Measurements from ENCODE around the gene NPR3. TPM values are rescaled to one million over a fixed set of nuclear protein-coding genes. Genes with fewer than 3 reads are reported as not detected.

The NPR3 gene
- polyA plus RNA-seq, 1 of the 3 experiments (the other 2 are of a cell fraction) = 35.8 TPM

DNA sequence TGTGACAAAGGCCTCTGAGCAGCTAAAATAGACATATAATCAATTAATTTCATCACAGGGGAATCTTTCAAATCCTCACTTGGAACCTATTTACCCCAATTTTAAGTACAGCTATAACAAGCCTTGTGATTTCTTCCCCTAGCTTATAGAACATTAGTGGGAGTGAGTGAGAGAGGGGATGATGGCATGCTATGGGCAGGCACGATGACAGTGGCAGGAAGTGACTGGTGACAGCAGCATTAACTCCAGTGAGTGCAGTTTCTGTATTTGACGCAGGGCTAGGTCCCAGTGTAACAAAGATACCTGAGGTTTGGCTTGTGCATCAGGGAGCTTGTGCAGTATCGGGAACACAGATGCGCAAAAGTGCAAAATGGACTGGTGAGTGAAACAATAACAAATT is 54.1 kb downstream of the NPR3 start:
- DNase-seq = no peak
- Histone ChIP-seq H3K9ac (no peak overlapping the region), H3K4me2 (no peak overlapping the region), H3K4me3 (ENCODE audit: low read depth in 2 of 2, low read length in 1 of 2) (no peak overlapping the region), H3K9me3 (no peaks in the 10 kb centered on the region), H3K4me1 (ENCODE audit: control insufficient read depth in 1 of 2, insufficient read depth in 2 of 2, low read depth in 1 of 2, low read length in 1 of 2) (peaks cover 0 to 19% of the 10 kb centered on the region in 2 experiments; a peak in 2 of 4 replicates), H3K36me3 (replicated peaks in 1 of 2; ENCODE audit: control insufficient read depth in 1 of 2, insufficient read depth in 2 of 2, low read length in 1 of 2) (peaks cover 0 to 66% of the 10 kb centered on the region in 2 experiments), H4K20me1 (ENCODE audit: insufficient read depth) (peaks cover 13% of the 10 kb centered on the region), H3K27ac (ENCODE audit: low read depth in 2 of 2, low read length in 1 of 2) (peak overlapping the region in 1 of 2 experiments; percentile 87; a peak in 1 of 4 replicates), H3K79me2 (ENCODE audit: insufficient read depth) (peaks cover 92% of the 10 kb centered on the region), H3K27me3 (ENCODE audit: insufficient read depth) (no peaks in the 10 kb centered on the region), H2AFZ (ENCODE audit: low read depth) (no peak overlapping the region), H3K9me2 (no peaks in the 10 kb centered on the region), H3F3A (replicated peaks; ENCODE audit: insufficient read depth) (peaks cover 31% of the 10 kb centered on the region)
- no peak for TF ChIP-seq EP300 (IDR thresholded peaks at IDR 0.05; ENCODE audit: borderline replicate concordance in 1 of 2, low read depth in 1 of 2, low read length in 1 of 2)
- ChIA-PET POLR2A (no interaction called here), CTCF (no interaction called here)
- 63% methylated on average over 4 of the region's 4 CpGs for WGBS (ENCODE audit: low lambda C conversion rate)

DNA sequence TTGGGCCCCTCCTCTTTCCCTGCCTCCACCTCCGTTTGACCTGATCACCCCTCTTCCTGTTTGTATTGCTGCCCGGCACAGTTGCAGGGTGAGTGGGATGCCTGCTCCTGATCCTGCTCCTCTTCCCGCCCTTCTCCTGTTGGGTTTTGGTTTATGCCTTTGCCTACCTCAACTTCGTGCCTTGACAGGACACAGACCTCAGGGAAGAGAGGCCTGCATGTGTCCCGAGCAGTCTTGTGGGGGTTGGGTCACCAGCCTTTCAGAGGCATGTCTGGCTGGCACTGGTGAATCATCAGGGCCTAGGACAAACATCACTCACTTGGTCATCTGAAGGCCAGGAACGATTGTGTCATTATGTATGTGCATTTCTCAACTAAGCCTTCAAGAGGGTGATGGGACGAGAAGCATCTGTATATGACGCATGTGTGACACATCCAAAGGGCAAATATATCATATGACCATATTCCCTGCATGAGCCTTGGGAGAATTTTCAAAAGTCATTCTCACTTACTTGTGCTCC is 56.9 kb downstream of the NPR3 start:
- Histone ChIP-seq H3K4me2 (peak overlapping the region; percentile 54), H3K9ac (peak overlapping the region; percentile 18; the same call in 1 of the 2 replicates), H3K36me3 (replicated peaks in 1 of 2; ENCODE audit: control insufficient read depth in 1 of 2, insufficient read depth in 2 of 2, low read length in 1 of 2) (peaks cover 0 to 70% of the 10 kb centered on the region in 2 experiments), H3K27me3 (ENCODE audit: insufficient read depth) (no peaks in the 10 kb centered on the region), H2AFZ (ENCODE audit: low read depth) (no peak overlapping the region; the same call in 1 of the 2 replicates), H3K4me1 (ENCODE audit: control insufficient read depth in 1 of 2, insufficient read depth in 2 of 2, low read depth in 1 of 2, low read length in 1 of 2) (peaks cover 0 to 11% of the 10 kb centered on the region in 2 experiments; a peak in 1 of 4 replicates), H3F3A (replicated peaks; ENCODE audit: insufficient read depth) (peaks cover 20% of the 10 kb centered on the region), H3K79me2 (ENCODE audit: insufficient read depth) (peaks cover 92% of the 10 kb centered on the region), H3K4me3 (ENCODE audit: low read depth in 2 of 2, low read length in 1 of 2) (no peak overlapping the region), H3K9me2 (no peaks in the 10 kb centered on the region), H4K20me1 (ENCODE audit: insufficient read depth) (peaks cover 10% of the 10 kb centered on the region), H3K27ac (ENCODE audit: low read depth in 2 of 2, low read length in 1 of 2) (peak overlapping the region in 1 of 2 experiments; percentile 87; a peak in 2 of 4 replicates), H3K9me3 (no peaks in the 10 kb centered on the region)
- 14% methylated on average over 8 of the region's 8 CpGs for WGBS (ENCODE audit: low lambda C conversion rate)
- ChIA-PET POLR2A (no interaction called here), CTCF (no interaction called here)
- DNase-seq = no peak
- TF ChIP-seq MEF2A (IDR thresholded peaks at IDR 0.05; ENCODE audit: borderline replicate concordance, low read depth) (no peak), TCF12 (IDR thresholded peaks at IDR 0.05) (peak; percentile 73), FOXM1 (IDR thresholded peaks at IDR 0.05; ENCODE audit: low read depth) (no peak), JUND (IDR thresholded peaks at IDR 0.05) (peak; percentile 68), EP300 (IDR thresholded peaks at IDR 0.05; ENCODE audit: borderline replicate concordance in 1 of 2, low read depth in 1 of 2, low read length in 1 of 2) (peak in 1 of 2 experiments; percentile 57; a peak in 1 of 4 replicates), RAD21 (IDR thresholded peaks at IDR 0.05; ENCODE audit: low read length) (no peak), SIN3A (IDR thresholded peaks at IDR 0.05; ENCODE audit: borderline replicate concordance, low read depth, low read length) (no peak), NFIC (IDR thresholded peaks at IDR 0.05; ENCODE audit: borderline replicate concordance) (no peak), RXRA (IDR thresholded peaks at IDR 0.05; ENCODE audit: borderline replicate concordance, low read depth) (peak; percentile 73; the same call in 1 of the 2 replicates), GABPA (IDR thresholded peaks at IDR 0.05; ENCODE audit: low read depth) (no peak), POLR2AphosphoS5 (IDR thresholded peaks at IDR 0.05; ENCODE audit: low read depth, low read length) (no peak), GATA2 (CRISPR knock-in tag; IDR thresholded peaks at IDR 0.05) (no peak), SMC3 (IDR thresholded peaks at IDR 0.05; ENCODE audit: low read depth, low read length) (no peak), TEAD4 (IDR thresholded peaks at IDR 0.05; ENCODE audit: borderline replicate concordance, insufficient read depth) (no peak), FOSL2 (IDR thresholded peaks at IDR 0.05; ENCODE audit: borderline replicate concordance, low read depth) (peak; percentile 82; the same call in 1 of the 2 replicates), CHD2 (IDR thresholded peaks at IDR 0.05; ENCODE audit: low read length, partially characterized antibody) (no peak), YY1 (IDR thresholded peaks at IDR 0.05; ENCODE audit: low read depth) (no peak)
- TF ChIP-seq, protein P1, sequence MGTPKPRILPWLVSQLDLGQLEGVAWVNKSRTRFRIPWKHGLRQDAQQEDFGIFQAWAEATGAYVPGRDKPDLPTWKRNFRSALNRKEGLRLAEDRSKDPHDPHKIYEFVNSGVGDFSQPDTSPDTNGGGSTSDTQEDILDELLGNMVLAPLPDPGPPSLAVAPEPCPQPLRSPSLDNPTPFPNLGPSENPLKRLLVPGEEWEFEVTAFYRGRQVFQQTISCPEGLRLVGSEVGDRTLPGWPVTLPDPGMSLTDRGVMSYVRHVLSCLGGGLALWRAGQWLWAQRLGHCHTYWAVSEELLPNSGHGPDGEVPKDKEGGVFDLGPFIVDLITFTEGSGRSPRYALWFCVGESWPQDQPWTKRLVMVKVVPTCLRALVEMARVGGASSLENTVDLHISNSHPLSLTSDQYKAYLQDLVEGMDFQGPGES (IDR thresholded peaks at IDR 0.05; ENCODE audit: low read depth, low read length) = no peak
- TF ChIP-seq, protein P2, sequence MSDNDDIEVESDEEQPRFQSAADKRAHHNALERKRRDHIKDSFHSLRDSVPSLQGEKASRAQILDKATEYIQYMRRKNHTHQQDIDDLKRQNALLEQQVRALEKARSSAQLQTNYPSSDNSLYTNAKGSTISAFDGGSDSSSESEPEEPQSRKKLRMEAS (IDR thresholded peaks at IDR 0.05; ENCODE audit: low read depth) = peak; percentile 64
- TF ChIP-seq, protein P3, sequence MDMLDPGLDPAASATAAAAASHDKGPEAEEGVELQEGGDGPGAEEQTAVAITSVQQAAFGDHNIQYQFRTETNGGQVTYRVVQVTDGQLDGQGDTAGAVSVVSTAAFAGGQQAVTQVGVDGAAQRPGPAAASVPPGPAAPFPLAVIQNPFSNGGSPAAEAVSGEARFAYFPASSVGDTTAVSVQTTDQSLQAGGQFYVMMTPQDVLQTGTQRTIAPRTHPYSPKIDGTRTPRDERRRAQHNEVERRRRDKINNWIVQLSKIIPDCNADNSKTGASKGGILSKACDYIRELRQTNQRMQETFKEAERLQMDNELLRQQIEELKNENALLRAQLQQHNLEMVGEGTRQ (IDR thresholded peaks at IDR 0.05; ENCODE audit: borderline replicate concordance, low read depth, low read length) = no peak
- TF ChIP-seq, protein P4, sequence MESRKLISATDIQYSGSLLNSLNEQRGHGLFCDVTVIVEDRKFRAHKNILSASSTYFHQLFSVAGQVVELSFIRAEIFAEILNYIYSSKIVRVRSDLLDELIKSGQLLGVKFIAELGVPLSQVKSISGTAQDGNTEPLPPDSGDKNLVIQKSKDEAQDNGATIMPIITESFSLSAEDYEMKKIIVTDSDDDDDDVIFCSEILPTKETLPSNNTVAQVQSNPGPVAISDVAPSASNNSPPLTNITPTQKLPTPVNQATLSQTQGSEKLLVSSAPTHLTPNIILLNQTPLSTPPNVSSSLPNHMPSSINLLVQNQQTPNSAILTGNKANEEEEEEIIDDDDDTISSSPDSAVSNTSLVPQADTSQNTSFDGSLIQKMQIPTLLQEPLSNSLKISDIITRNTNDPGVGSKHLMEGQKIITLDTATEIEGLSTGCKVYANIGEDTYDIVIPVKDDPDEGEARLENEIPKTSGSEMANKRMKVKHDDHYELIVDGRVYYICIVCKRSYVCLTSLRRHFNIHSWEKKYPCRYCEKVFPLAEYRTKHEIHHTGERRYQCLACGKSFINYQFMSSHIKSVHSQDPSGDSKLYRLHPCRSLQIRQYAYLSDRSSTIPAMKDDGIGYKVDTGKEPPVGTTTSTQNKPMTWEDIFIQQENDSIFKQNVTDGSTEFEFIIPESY (IDR thresholded peaks at IDR 0.05; ENCODE audit: borderline replicate concordance, low read depth) = no peak
- TF ChIP-seq, protein P5, sequence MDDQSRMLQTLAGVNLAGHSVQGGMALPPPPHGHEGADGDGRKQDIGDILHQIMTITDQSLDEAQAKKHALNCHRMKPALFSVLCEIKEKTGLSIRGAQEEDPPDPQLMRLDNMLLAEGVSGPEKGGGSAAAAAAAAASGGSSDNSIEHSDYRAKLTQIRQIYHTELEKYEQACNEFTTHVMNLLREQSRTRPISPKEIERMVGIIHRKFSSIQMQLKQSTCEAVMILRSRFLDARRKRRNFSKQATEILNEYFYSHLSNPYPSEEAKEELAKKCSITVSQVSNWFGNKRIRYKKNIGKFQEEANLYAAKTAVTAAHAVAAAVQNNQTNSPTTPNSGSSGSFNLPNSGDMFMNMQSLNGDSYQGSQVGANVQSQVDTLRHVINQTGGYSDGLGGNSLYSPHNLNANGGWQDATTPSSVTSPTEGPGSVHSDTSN (IDR thresholded peaks at IDR 0.05) = peak; percentile 83
